ENCODE results near the gene CFAP46.
"Not testable (repeated sequence)": the region's sequence is repeated elsewhere in the genome, so short reads cannot be mapped to it uniquely, and the experiment has no call there.

The CFAP46 gene

GRCh38 chr10:132785723-132786475 is 156.5 kb downstream of the CFAP46 start, which contains the start of gene NKX6-2:
NKX6-2 (minus strand) TSS chr10:132786147; CDS start chr10:132785948, 199 bp downstream.
- DNase-seq = no peak

- no peak for DNase-seq
Measured at GRCh38 chr10:132784866-132785722, 157.3 kb downstream of the CFAP46 start.

DNA sequence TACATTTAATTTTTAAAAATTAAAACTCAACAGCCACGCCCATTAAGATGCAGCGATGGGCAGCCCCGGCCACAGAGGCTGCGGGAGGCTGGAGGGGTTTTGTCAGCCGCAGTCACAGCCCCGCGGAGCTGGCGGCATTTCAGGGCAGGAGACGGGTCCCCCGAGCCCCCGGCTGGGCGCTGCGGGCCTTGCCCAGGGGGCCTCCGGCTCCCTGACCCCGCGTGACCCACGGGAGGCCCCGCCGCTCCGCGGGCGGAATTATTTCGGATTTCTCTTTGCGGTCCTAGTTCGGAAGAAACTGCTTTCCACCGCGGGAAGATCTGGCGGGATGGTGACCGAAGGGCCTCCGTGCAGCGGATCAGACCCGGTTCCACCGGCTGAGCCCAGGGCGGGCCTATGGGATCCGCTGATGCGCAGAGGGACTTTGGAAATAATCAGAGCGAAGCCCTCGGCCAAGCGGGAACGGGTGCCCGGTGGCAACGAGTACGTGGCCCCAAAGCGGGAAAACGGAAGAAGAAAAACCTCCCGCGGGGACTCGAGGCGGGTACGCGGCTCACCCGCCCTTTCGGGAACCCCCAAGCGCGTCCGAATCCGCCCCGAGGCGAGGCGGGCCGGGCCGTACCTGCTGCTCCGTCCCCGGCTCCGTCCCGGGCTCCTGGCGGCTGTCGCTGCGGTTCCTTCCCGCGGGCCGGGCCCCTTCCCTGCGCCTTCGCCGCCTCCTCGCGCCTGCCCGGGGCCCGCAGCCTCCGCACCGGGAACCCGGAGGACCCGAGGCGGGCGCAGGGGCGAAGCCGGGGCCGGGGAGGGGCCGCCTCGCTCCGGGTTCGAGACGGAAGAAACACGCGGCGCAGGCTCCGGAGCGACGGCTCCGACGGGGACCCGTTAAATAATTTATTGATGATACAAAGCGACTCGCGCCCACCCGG is 158.2 kb downstream of the CFAP46 start:
- DNase-seq = no peak

GRCh38 chr10:132783165-132783939 is 159.0 kb downstream of the CFAP46 start:
- no peak for DNase-seq

- no peak for DNase-seq
Measured at GRCh38 chr10:132781556-132781955, 160.8 kb downstream of the CFAP46 start.

DNA sequence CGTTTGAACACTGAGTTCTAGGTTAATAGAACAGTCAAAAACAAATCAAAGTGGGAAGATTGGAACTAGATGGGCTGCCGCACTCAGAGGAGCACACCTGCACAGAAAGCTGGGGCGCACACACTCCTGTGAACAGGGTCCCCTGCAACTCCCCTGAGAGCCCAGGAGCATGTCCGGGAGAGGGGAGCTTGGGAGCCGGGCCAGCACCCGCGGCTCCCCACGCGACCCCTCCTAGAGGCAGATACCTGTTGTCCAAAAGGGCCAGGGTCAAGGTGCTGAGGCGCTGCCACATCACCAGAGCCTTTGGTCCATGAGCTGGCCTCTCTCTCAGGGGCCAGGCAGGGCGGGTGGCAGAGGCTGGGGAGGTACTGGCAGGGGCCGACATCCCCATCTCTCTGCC is 162.0 kb downstream of the CFAP46 start:
- no peak for DNase-seq

- DNase-seq = no peak
Measured at GRCh38 chr10:132779549-132780294, 162.6 kb downstream of the CFAP46 start.

DNA sequence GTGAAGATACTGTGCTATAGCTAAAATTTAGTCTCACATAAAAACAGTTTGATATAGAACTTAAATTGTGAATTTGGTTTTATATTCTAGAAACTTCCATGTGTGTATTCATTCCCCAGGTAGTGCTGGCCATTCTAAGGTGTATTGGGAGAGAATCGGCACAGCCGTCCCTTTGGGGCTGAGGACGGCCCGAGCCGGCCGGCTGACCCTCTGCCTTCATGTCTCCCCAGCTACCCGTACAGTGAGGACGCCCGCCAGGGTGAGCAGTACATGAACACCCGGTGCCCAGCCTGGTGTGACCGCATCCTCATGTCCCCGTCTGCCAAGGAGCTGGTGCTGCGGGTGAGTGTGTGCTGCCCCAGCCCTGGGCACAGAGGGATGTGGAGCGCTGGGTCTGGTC is 164.9 kb downstream of the CFAP46 start:
- no peak for DNase-seq

DNA sequence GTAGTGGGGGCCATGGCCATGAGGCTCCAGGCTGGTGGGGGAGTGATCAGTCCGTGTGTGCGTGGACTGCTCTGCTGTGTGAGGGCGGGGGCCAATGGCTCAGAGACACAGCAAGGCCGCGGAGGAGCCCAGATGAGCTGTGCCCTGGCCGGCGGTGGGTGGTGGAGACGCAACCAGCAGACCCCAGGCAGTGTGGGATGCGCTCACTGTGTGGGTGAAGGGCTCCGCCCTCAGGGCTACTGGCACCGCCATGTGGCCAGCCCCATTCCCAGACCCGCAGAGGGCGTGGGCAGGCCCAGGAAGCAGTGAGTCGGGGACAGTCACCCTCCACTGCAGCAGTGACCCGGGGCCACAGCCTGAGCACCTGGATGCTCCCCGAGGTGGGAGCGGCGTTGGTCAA is 165.5 kb downstream of the CFAP46 start:
- no peak for DNase-seq

DNA sequence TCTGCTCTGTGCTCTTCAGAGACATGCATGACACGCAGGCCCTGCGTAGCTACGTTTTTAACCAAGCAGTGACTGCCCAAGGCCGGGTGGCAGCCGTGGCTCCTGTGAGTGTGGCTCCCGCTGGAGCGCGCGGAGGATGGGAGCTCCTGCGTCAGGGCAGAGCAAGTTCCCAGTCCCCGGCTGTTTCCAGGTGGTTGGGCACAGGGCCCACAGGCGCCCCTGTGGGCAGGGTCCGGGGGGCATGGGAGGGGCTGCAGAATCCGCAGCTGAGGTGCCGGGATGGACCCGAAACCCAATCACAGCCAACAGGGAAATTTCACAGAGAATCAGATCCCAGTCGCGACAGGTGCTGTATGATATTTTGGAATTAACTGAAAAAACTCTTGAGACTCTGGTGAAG is 166.2 kb downstream of the CFAP46 start:
- DNase-seq = no peak

GRCh38 chr10:132774902-132775863 is 167.2 kb downstream of the CFAP46 start:
- no peak for DNase-seq

GRCh38 chr10:132774181-132774901 is 168.0 kb downstream of the CFAP46 start:
- no peak for DNase-seq

DNA sequence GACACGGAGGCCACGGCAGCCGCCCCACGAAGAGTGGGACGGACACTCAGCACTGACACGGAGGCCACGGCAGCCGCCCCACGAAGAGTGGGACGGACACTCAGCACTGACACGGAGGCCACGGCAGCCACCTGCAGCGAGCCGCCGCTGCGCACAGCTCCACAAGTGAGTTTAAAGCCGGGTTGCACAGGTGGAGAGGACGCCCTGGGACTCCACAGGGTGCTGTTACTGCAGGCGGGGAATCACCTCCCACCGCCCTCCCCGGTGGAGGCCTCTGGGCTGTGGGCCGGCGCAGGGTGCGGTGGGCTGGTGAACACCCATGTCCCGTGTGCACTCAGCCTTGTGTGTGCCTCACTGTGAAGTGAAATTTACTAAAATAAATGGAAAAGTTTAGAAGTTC is 169.6 kb downstream of the CFAP46 start:
- not testable (repeated sequence) for DNase-seq

GRCh38 chr10:132770061-132771021 is 172.0 kb downstream of the CFAP46 start:
- DNase-seq = no peak

DNA sequence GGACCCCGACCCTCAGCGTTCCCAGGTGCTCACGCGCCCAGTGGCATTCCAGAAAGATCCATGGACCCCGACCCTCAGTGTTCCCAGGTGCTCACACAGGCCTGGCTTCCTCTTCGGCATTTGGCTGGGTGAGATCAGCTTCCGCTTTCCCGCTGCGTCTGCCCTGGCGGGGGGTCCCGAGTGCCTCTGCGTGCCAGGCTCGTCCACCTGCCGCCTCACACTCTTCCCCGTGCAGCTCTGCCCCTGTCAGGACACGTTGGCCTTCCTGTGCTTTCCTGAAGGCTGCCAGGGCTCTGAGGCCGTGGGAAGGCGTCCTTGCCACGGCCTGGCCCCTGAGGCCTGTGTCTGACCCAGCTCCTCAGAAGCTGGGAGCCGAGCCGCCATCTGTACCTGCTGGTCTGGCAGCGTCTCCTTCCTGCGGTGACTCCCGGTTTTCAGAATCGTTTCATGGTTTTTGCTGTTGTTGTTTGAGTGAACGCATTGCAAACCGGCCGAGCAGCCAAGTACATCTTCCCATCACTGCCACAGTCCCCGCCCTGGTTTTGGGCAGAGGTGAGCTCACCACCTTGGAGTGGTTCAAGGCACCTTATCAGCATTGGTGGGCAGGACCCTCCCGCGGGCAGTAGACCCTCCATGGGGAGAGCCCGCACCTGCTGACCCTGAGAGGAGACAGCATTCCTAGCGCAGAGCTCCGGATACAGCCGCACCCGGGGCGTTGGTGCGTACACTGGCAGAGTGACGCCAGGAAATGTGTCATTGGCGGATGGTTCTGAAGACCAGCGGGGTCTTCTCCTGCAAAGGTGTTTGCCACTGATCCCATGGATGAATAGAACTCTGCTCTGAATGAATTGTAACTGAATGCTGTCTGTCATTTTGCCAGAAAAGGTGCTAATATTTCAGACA is 173.8 kb downstream of the CFAP46 start:
- no peak for DNase-seq

- DNase-seq = no peak
Measured at GRCh38 chr10:132766291-132766690, 176.1 kb downstream of the CFAP46 start.

DNA sequence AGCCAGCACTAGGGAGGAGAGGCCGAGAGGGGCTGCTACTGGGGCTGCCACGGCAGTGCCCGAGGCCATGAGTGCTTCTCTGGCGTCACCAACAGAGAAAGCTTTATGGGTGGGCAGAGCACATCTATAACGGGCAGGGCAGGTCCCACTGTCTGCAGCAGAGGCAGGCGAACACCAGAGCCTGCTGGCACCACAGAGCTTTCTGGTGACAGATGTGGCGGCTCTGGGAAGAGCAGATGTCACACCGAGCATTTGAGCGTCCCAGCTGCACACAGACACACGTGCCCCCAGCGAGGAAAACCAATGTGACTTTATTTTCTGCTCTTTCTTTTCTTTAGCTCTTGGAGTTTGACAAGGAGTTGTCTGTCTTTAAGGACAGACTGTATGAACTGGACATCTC is 176.9 kb downstream of the CFAP46 start:
- DNase-seq = no peak

Data from activated CD4-positive, alpha-beta T cell treated with anti-CD3 and anti-CD28 coated beads for 4 hours (primary cell).